Stomach (tissue), 4 donors: ENCODE results near the gene NQO1.
"Not testable (repeated sequence)": the region's sequence is repeated elsewhere in the genome, so short reads cannot be mapped to it uniquely, and the experiment has no call there.

Experiments used
- POLR2A ChIP-seq, 4 donors: fragments of 450-650 bp; IDR thresholded peaks; one replicate each; pipeline ENCODE4 v1.6.1; 2016; ENCODE audit warnings: antibody characterized with exemption in 4 of 4, control low read depth in 2 of 4, mild to moderate bottlenecking in 1 of 4, moderate library complexity in 1 of 4
- POLR2AphosphoS5 ChIP-seq, 3 donors: sonication (generic); formaldehyde crosslinking; IDR thresholded peaks; one replicate each; pipeline ENCODE4 v1.6.1; 2016; ENCODE audit warnings: antibody characterized with exemption in 3 of 3
- TF ChIP-seq, protein P1 (sequence below), 7 experiments: fragments of 450-650 bp in 4 of 7; fragments of 200-600 bp in 3 of 7; sonication (generic) in 3 of 7; IDR thresholded peaks; one replicate each; pipeline ENCODE4 v1.5.1; 2016 to 2019; ENCODE audit warnings: antibody characterized with exemption in 7 of 7, control low read depth in 2 of 7, mild to moderate bottlenecking in 1 of 7

DNA sequence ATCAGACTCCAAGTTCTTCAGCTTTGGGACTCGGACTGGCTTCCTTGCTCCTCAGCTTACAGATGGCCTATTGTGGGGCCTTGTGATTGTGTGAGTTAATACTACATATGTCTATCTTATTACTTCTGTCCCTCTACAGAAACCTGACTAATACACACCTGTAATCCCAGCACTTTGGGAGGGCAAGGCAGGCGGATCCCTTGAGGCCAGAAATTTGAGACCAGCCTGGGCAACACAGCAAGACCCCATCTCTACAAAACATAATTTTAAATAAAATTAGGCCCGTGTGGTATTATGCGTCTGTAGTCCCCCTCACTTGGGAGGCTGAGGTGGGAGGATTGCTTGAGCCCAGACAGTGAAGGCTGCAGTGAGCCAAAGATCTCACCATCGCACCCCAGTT, 4.9 kb upstream of the NQO1 start:
- TF ChIP-seq POLR2AphosphoS5, POLR2A (IDR thresholded peaks at IDR 0.05): not testable (repeated sequence)
- TF ChIP-seq, protein P1, sequence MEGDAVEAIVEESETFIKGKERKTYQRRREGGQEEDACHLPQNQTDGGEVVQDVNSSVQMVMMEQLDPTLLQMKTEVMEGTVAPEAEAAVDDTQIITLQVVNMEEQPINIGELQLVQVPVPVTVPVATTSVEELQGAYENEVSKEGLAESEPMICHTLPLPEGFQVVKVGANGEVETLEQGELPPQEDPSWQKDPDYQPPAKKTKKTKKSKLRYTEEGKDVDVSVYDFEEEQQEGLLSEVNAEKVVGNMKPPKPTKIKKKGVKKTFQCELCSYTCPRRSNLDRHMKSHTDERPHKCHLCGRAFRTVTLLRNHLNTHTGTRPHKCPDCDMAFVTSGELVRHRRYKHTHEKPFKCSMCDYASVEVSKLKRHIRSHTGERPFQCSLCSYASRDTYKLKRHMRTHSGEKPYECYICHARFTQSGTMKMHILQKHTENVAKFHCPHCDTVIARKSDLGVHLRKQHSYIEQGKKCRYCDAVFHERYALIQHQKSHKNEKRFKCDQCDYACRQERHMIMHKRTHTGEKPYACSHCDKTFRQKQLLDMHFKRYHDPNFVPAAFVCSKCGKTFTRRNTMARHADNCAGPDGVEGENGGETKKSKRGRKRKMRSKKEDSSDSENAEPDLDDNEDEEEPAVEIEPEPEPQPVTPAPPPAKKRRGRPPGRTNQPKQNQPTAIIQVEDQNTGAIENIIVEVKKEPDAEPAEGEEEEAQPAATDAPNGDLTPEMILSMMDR (IDR thresholded peaks at IDR 0.05), result not testable (repeated sequence)
